Chondrocyte (in vitro differentiated cells): ENCODE data around the gene UGDH. TPM values are rescaled to one million over a fixed set of nuclear protein-coding genes. Genes with fewer than 3 reads are reported as not detected.
A peak's percentile ranks its signal among the peaks of the same experiment; 100 is the strongest.

Experiments used
- DNase-seq: peaks from one replicate; pipeline ENCODE4 v3.0.0; 2021; ENCODE audit warnings: mixed read lengths, low spot score
- H3K27ac Mint-ChIP-seq: one replicate; pipeline ENCODE4 v1.8.0; 2021; ENCODE audit warnings: mild to moderate bottlenecking, moderate library complexity, mixed read lengths; ENCODE audit not compliant: unreplicated experiment
- H3K27me3 Mint-ChIP-seq: 2 replicates; pipeline ENCODE4 v1.8.0; 2021; ENCODE audit warnings: low read depth, mixed read lengths
- H3K36me3 Mint-ChIP-seq: 2 replicates; pipeline ENCODE4 v1.8.0; 2021; ENCODE audit warnings: low read depth, mixed read lengths
- H3K4me1 Mint-ChIP-seq: 2 replicates; pipeline ENCODE4 v1.8.0; 2021; ENCODE audit warnings: low read depth, mild to moderate bottlenecking, mixed read lengths
- H3K4me3 Mint-ChIP-seq: one replicate; pipeline ENCODE4 v1.8.0; 2021; ENCODE audit warnings: mild to moderate bottlenecking, moderate library complexity, mixed read lengths; ENCODE audit not compliant: unreplicated experiment
- H3K9me3 Mint-ChIP-seq: 2 replicates; pipeline ENCODE4 v1.8.0; 2021; ENCODE audit warnings: low read depth, mixed read lengths
- total RNA-seq: library from RNA; stranded (reverse); gene quantifications from 3 replicates; pipeline ENCODE4 v1.2.1, GENCODE V29; 2021
- TF ChIP-seq, protein P1 (sequence below): fragments of 200-600 bp; sonication (generic); IDR thresholded peaks from 2 replicates; pipeline ENCODE4 v1.5.0; 2021; ENCODE audit warnings: antibody characterized with exemption, mild to moderate bottlenecking, moderate library complexity

The UGDH gene
- total RNA-seq, 1 donor from 2014 or later, result 151 TPM

DNA sequence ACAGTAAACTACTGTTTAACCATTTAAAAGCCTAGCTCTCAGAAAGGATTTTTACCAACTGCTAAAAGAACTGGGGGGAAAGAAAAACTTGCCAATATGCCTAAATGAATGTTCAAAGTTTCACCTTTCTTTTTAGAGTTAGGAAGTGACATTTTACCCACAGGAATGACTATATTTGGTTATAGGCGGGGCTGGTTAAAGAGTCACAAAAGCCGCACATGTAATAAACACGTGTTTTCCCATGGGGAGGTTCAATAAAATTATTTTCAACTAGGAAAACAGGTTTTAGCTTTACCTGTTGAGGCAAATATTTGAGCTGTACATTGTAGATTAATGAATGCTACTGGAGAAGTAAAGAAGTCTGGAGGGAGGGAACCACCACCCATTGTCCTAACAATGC lies 41.6 kb upstream of the UGDH start:
- H3K27me3 Mint-ChIP-seq, result no peaks in the 10 kb centered on the region
- peaks cover 16% of the 10 kb centered on the region for H3K36me3 Mint-ChIP-seq
- H3K9me3 Mint-ChIP-seq, result peaks cover 4% of the 10 kb centered on the region
- no peak overlapping the region for H3K27ac Mint-ChIP-seq
- no peak overlapping the region for H3K4me3 Mint-ChIP-seq
- peaks cover 12% of the 10 kb centered on the region for H3K4me1 Mint-ChIP-seq
- TF ChIP-seq, protein P1, sequence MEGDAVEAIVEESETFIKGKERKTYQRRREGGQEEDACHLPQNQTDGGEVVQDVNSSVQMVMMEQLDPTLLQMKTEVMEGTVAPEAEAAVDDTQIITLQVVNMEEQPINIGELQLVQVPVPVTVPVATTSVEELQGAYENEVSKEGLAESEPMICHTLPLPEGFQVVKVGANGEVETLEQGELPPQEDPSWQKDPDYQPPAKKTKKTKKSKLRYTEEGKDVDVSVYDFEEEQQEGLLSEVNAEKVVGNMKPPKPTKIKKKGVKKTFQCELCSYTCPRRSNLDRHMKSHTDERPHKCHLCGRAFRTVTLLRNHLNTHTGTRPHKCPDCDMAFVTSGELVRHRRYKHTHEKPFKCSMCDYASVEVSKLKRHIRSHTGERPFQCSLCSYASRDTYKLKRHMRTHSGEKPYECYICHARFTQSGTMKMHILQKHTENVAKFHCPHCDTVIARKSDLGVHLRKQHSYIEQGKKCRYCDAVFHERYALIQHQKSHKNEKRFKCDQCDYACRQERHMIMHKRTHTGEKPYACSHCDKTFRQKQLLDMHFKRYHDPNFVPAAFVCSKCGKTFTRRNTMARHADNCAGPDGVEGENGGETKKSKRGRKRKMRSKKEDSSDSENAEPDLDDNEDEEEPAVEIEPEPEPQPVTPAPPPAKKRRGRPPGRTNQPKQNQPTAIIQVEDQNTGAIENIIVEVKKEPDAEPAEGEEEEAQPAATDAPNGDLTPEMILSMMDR, result no peak
- DNase-seq, result no peak

DNA sequence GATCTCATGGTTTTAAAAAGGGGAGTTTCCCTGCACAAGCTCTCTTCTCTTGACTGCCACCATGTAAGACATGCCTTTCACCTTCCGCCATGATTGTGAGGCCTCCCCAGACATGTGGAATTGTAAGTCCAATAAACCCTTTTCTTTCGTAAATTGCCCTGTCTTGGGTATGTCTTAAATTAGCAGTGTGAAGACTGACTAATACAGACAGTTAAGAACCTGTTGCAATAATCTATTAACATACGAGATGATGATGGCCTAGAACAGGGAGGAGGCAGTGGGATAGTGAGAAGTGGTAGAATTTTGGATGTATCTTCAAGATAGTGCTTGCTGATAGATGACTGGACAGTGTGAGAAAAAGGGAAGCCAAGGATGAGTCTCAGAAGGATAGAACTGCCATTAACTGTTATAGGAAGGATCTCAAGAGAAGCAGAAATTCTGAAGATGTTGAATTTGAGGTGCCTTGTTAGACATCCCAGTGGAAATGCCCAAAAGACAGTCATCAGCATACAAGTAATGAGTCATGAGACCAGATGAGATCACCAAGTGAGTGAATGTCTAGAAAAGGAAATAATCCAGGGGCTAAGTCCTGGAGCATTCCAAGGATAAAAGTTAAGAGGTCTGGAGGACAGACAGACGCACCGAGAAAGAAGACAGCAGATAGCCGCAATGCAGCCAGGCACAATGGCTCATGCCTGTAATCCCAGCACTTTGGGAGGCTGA lies 38.8 kb upstream of the UGDH start:
- Mint-ChIP-seq H3K27ac (peak overlapping the region; percentile 78), H3K9me3 (peaks cover 4% of the 10 kb centered on the region), H3K4me1 (peaks cover 12% of the 10 kb centered on the region), H3K27me3 (no peaks in the 10 kb centered on the region), H3K4me3 (no peak overlapping the region), H3K36me3 (peaks cover 13% of the 10 kb centered on the region)
- DNase-seq, result no peak
- TF ChIP-seq, protein P1, result no peak

DNA sequence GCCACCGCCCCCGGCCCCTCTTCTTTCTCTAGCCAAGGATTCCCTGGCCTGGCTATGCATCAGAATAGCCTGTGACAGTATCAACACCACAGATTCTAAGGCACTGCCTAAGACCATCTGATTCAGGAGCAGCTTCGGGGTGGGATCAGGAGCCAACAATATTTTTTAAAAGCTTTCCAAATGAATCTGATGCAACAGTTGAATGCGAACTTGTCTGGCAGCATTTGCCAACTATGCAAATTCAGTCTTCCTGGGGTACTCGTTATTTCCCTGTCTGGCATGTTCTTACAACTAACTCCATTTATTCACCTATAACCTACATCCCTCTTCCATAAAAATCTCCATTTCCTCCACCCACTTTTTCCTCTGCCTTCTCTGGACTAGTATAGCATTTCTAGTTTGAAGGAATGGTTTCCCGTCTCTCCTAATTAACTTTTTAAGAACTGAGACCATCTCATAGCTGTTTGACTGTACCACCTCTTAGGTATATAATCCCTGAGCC lies 36.2 kb upstream of the UGDH start:
- H3K4me3 Mint-ChIP-seq, result no peak overlapping the region
- H3K27me3 Mint-ChIP-seq, result no peaks in the 10 kb centered on the region
- H3K27ac Mint-ChIP-seq, result no peak overlapping the region
- peaks cover 11% of the 10 kb centered on the region for H3K36me3 Mint-ChIP-seq
- no peak for DNase-seq
- TF ChIP-seq, protein P1, result no peak
- peaks cover 4% of the 10 kb centered on the region for H3K9me3 Mint-ChIP-seq
- H3K4me1 Mint-ChIP-seq, result peaks cover 32% of the 10 kb centered on the region

DNA sequence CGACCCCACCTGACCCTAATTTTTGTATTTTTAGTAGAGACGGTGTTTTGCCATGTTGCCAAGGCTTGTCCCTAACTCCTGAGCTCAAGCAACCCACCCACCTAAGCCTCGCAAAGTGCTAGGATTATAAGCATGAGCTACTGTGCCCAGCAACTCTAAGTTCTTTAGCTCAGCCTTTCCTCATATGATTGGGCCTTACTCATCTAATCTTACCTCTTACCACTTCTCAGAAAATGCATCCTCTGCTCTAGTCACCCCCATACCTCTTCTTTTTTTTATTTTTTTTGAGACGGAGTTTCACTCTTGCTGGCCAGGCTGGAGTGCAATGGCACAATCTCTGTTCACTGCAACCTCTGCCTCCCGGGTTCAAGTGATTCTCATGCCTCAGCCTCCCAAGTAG lies 35.6 kb upstream of the UGDH start:
- Mint-ChIP-seq H3K27me3 (no peaks in the 10 kb centered on the region), H3K36me3 (peaks cover 11% of the 10 kb centered on the region), H3K4me1 (peaks cover 36% of the 10 kb centered on the region), H3K4me3 (no peak overlapping the region), H3K27ac (no peak overlapping the region), H3K9me3 (peaks cover 4% of the 10 kb centered on the region)
- TF ChIP-seq, protein P1, result no peak
- DNase-seq, result no peak

DNA sequence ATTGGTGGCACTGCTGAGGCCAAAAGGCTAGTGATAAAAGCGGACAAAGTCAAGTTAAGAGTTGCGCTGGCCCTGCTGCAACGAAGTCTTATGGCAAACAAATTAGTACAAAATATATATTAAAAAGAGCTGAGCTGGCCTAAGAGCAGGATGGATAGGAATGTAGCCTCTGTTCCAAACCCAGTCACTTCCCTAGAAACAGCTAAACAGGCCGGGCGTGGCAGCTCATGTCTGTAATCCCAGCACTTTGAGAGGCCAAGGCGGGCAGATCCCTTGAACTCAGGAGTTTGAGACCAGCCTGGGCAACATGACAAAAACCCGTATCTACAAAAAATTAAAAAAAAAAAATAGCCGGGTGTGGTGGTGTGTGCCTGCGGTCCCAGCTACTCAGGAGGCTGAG lies 32.4 kb upstream of the UGDH start:
- no peaks in the 10 kb centered on the region for H3K9me3 Mint-ChIP-seq
- TF ChIP-seq, protein P1, result no peak

More for the DNA sequence above, 32.4 kb upstream of the UGDH start:
- no peak overlapping the region for H3K27ac Mint-ChIP-seq
- no peak overlapping the region for H3K4me3 Mint-ChIP-seq
- H3K27me3 Mint-ChIP-seq, result no peaks in the 10 kb centered on the region
- H3K4me1 Mint-ChIP-seq, result peaks cover 27% of the 10 kb centered on the region
- H3K36me3 Mint-ChIP-seq, result peaks cover 5% of the 10 kb centered on the region
- DNase-seq, result no peak
